ENCODE measurements around the gene BBS7. TPM values are rescaled to one million over a fixed set of nuclear protein-coding genes. Genes with fewer than 3 reads are reported as not detected.

BBS7 gene
- total RNA-seq, 1 experiment from 2014 or later = 26.2 TPM

DNA sequence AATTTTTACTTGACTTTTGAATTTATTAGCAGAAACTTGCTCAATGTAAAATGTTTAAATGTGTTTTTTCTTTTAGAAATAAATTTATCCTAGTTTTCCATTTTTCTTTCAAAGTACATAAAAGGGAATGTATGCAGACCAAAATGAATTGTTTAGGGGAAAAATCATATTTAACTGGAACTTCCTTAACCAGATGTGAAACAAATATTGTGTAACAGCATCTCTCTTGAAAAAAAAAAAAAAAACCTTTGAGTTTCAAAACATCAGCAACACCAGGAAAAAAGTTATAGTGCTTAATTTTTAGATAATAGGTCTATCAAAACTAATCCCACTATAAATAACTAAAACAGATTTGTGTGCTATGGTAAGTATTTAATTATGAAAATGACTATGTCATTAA is 32.1 kb downstream of the BBS7 start:
- no peak overlapping the region for H3K27ac ChIP-seq (ENCODE audit: insufficient read length, low read depth, low read length)
- H3K4me1 ChIP-seq (ENCODE audit: insufficient read depth, low read length) = no peaks in the 10 kb centered on the region
- H3K9me3 ChIP-seq (ENCODE audit: control insufficient read depth, low read depth, low read length) = no peaks in the 10 kb centered on the region
- Mint-ChIP-seq H3K4me1 (no peaks in the 10 kb centered on the region), H3K27me3 (ENCODE audit: low read depth) (no peaks in the 10 kb centered on the region), H3K4me3 (no peak overlapping the region), H3K9me3 (peaks cover 0 to 3% of the 10 kb centered on the region in 2 experiments; a peak in 1 of 5 replicates), H3K27ac (no peak overlapping the region), H3K36me3 (ENCODE audit: insufficient read depth in 1 of 3, low read depth in 3 of 3) (peaks cover 5 to 19% (median 12%) of the 10 kb centered on the region in 3 experiments; a peak in 5 of 7 replicates)
- H4K8ac ChIP-seq (replicated peaks; ENCODE audit: insufficient read length, low read depth, low read length) = no peak overlapping the region
- no peak overlapping the region for H3K4me2 ChIP-seq (ENCODE audit: insufficient read depth, insufficient read length, low read length)
- no peaks in the 10 kb centered on the region for H3K79me2 ChIP-seq (ENCODE audit: insufficient read depth, low read length)
- no peak overlapping the region for H3K14ac ChIP-seq (ENCODE audit: insufficient read depth, low read length)
- H3K56ac ChIP-seq (ENCODE audit: insufficient read length, low read depth, low read length) = no peak overlapping the region
- DNase-seq = no peak
- no peaks in the 10 kb centered on the region for H4K20me1 ChIP-seq (ENCODE audit: control insufficient read depth, insufficient read depth, insufficient read length)
- H4K91ac ChIP-seq (ENCODE audit: insufficient read length, low read depth, low read length) = no peak overlapping the region
- no peak overlapping the region for H2BK15ac ChIP-seq (ENCODE audit: low read depth, low read length)
- no peak overlapping the region for H3K18ac ChIP-seq (ENCODE audit: insufficient read length, low read depth, low read length)
- H3K23me2 ChIP-seq (ENCODE audit: insufficient read length, low read depth, low read length, poor library complexity, severe bottlenecking) = no peaks in the 10 kb centered on the region
- H2AFZ ChIP-seq (ENCODE audit: low read length) = no peak overlapping the region
- H2BK5ac ChIP-seq (ENCODE audit: insufficient read length, low read length) = no peak overlapping the region
- no peak overlapping the region for H3K4ac ChIP-seq (ENCODE audit: low read depth, low read length)
- H3K79me1 ChIP-seq (ENCODE audit: insufficient read depth, low read depth, low read length, poor library complexity, severe bottlenecking) = no peaks in the 10 kb centered on the region
- H3K27me3 ChIP-seq (ENCODE audit: insufficient read depth, low read length) = no peaks in the 10 kb centered on the region
- no peak overlapping the region for H2BK120ac ChIP-seq (ENCODE audit: low read depth, low read length, poor library complexity, severe bottlenecking)
- H3K23ac ChIP-seq (ENCODE audit: insufficient read length, low read depth, low read length) = no peak overlapping the region
- H2AK5ac ChIP-seq (ENCODE audit: insufficient read length, low read length) = no peak overlapping the region
- no peak overlapping the region for H4K5ac ChIP-seq (ENCODE audit: insufficient read length, low read depth, low read length)
- no peak overlapping the region for H2BK20ac ChIP-seq (ENCODE audit: low read depth, low read length, poor library complexity, severe bottlenecking)
- no peak overlapping the region for H3K9ac ChIP-seq (ENCODE audit: extremely low read depth, insufficient read length, low read length)
- no peak for TF ChIP-seq CTCF (conservative IDR thresholded peaks at IDR 0.05)
- H2BK12ac ChIP-seq (ENCODE audit: insufficient read length, low read depth, low read length) = no peak overlapping the region
- H3T11ph ChIP-seq (ENCODE audit: low read length) = no peak overlapping the region
